ENCODE measurements around the gene STT3A. TPM values are rescaled to one million over a fixed set of nuclear protein-coding genes. Genes with fewer than 3 reads are reported as not detected.

The STT3A gene
- total RNA-seq, 4 donors from 2014 or later, result 31.5 to 34.6 (median 32.9) TPM

DNA sequence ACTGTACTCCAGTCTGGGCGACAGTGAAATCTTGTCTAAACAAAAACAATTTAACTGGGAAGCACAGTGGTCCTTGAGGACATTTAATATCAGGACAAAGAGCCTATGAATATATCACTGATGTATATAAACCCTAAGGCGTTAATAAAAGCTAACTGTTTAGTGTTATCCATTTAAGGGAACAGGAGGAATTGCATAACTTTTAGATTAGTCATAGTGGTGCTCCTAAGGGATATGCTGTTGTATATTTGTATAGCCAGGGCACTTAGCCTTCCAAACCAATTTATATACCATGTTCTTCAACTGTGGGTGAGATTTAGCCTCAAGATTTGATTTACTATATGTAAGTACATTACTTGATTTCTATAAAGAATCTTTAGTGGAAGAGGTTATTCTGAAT lies 29.3 kb downstream of the STT3A start:
- Histone ChIP-seq H3K36me3 (peaks cover 4 to 55% of the 10 kb centered on the region in 2 donors), H3K4me3 (no peak overlapping the region), H3K9me3 (no peaks in the 10 kb centered on the region), H3K4me1 (peaks cover 13 to 16% of the 10 kb centered on the region in 2 donors), H3K27ac (no peak overlapping the region), H3K27me3 (no peaks in the 10 kb centered on the region)
- DNase-seq, result no peak
- no peak for TF ChIP-seq POLR2A (IDR thresholded peaks at IDR 0.05)
- TF ChIP-seq, protein P1, sequence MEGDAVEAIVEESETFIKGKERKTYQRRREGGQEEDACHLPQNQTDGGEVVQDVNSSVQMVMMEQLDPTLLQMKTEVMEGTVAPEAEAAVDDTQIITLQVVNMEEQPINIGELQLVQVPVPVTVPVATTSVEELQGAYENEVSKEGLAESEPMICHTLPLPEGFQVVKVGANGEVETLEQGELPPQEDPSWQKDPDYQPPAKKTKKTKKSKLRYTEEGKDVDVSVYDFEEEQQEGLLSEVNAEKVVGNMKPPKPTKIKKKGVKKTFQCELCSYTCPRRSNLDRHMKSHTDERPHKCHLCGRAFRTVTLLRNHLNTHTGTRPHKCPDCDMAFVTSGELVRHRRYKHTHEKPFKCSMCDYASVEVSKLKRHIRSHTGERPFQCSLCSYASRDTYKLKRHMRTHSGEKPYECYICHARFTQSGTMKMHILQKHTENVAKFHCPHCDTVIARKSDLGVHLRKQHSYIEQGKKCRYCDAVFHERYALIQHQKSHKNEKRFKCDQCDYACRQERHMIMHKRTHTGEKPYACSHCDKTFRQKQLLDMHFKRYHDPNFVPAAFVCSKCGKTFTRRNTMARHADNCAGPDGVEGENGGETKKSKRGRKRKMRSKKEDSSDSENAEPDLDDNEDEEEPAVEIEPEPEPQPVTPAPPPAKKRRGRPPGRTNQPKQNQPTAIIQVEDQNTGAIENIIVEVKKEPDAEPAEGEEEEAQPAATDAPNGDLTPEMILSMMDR (IDR thresholded peaks at IDR 0.05 in 4 of 5, conservative IDR thresholded peaks at IDR 0.05 in 1 of 5), result no peak
- in situ Hi-C loops (cut with MboI; ENCODE audit: low sequenced_read_pairs in 4 of 4), result loop anchor here in 2 of 4 donors (25.0 kb wide), 2 partner anchors 265 to 615 kb away; partner anchors contain the start of gene HYLS1 (in 2 of the 2)
- ATAC-seq, result no peak
- intact Hi-C loops (cut with DNase I; ENCODE audit: low total_unique reads), result no loop called here

DNA sequence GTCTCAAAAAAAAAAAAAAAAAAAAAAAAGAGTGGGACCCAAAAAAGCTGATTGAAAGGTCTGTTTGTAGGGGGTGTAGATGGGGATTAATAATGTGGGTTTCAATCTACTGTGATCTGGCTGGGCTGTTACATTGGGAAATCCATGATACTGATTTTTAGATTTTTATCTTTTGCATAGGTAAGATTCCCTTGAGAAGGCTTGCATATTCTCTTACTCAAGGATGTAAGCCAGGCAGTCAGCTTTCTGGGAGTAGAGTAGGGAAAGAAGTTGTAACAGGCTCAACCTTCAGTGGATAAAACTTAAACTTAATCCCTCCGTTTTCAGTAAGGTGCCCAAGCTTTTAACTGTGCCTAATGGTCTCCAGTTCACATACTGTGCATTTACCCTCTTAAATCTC lies 30.4 kb downstream of the STT3A start:
- Histone ChIP-seq H3K27me3 (no peaks in the 10 kb centered on the region), H3K27ac (no peak overlapping the region), H3K9me3 (no peaks in the 10 kb centered on the region), H3K36me3 (peaks cover 4 to 44% of the 10 kb centered on the region in 2 donors), H3K4me3 (no peak overlapping the region), H3K4me1 (peaks cover 13 to 16% of the 10 kb centered on the region in 2 donors)
- DNase-seq (no peak), ATAC-seq (no peak)
- in situ Hi-C loops (cut with MboI; ENCODE audit: low sequenced_read_pairs in 4 of 4), result loop anchor here in 2 of 4 donors (25.0 kb wide), 2 partner anchors 264 to 614 kb away; partner anchors contain the start of gene HYLS1 (in 2 of the 2)
- intact Hi-C loops (cut with DNase I; ENCODE audit: low total_unique reads), result no loop called here
- no peak for TF ChIP-seq POLR2A (IDR thresholded peaks at IDR 0.05)
- TF ChIP-seq, protein P1 (IDR thresholded peaks at IDR 0.05 in 4 of 5, conservative IDR thresholded peaks at IDR 0.05 in 1 of 5), result no peak

DNA sequence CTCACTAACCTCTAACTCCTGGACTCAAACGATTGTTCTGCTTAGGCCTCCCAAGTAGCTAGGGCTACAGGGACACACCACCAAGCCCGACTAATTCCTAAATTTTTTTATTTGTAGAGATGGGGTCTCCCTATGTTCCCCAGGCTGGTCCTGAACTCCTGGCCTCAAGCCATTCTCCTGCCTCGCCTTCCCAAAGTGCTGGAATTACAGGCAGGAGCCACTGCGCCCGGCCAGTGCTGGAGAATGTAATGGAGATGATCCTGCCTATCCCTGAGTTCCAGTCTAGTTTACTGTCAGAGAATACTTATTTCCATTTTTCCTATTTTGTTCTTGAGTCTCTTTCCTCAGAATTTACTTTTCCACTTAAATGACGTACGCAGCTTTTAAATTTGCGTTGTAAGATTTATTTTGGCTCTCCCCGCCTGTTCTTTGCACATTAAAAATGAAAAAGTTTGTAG lies 32.1 kb downstream of the STT3A start, which contains the start of gene CHEK1:
Gene CHEK1, plus strand, starts transcription at position 408 of the 458 bp plus-strand sequence. CDS start 1,606 bp downstream, outside the sequence.
- Histone ChIP-seq H3K27me3 (no peaks in the 10 kb centered on the region), H3K4me1 (peaks cover 13 to 16% of the 10 kb centered on the region in 2 donors), H3K36me3 (peaks cover 4 to 27% of the 10 kb centered on the region in 2 donors), H3K9me3 (no peaks in the 10 kb centered on the region), H3K27ac (peak within 1 kb of the TSS; percentile 89 to 97 (median 94)), H3K4me3 (peak within 1 kb of the TSS; percentile 74 to 85 (median 83))
- intact Hi-C loops (cut with DNase I; ENCODE audit: low total_unique reads), result loop anchor here (1.0 to 2.0 kb wide), 3 partner anchors 31 to 128 kb away; partner anchors contain the start of genes EI24 and FEZ1
- no peak for DNase-seq
- no peak for ATAC-seq
- in situ Hi-C loops (cut with MboI; ENCODE audit: low sequenced_read_pairs in 4 of 4), result loop anchor here in 2 of 4 donors (25.0 kb wide), 2 partner anchors 263 to 613 kb away; partner anchors contain the start of gene HYLS1 (in 2 of the 2)
- TF ChIP-seq, protein P1 (IDR thresholded peaks at IDR 0.05 in 4 of 5, conservative IDR thresholded peaks at IDR 0.05 in 1 of 5), result no peak
- TF ChIP-seq POLR2A (IDR thresholded peaks at IDR 0.05), result no peak

DNA sequence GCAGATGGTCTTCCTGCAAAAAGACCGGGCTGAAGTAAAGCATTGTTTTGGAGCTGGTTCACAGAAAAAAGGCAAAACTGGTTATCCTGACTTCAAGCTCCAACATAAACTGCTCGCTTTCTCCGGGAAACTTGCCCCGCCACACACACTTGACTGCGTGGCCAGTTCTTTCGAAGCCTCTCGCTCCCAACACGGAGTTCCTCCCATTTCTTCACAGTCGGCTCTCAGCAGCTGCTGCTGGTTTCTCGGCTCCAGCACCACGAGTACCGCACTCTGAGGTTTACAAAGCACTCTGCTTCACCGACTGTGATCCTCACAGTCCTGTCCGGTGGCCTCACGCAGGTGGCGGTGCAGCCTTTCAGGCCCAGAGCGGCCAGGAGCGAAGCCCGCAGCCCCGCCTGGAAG lies 32.6 kb downstream of the STT3A start:
- no peaks in the 10 kb centered on the region for H3K9me3 ChIP-seq
- in situ Hi-C loops (cut with MboI; ENCODE audit: low sequenced_read_pairs in 4 of 4), result no loop called here
- H3K36me3 ChIP-seq, result peaks cover under 1 to 23% of the 10 kb centered on the region in 2 donors
- ATAC-seq (peak; percentile 58 to 74), DNase-seq (no peak)
- no peaks in the 10 kb centered on the region for H3K27me3 ChIP-seq
- peak overlapping the region; percentile 74 to 85 (median 83) for H3K4me3 ChIP-seq
- peak overlapping the region; percentile 89 to 97 (median 94) for H3K27ac ChIP-seq
- peaks cover 13 to 16% of the 10 kb centered on the region in 2 donors for H3K4me1 ChIP-seq
- TF ChIP-seq, protein P1 (IDR thresholded peaks at IDR 0.05 in 4 of 5, conservative IDR thresholded peaks at IDR 0.05 in 1 of 5), result no peak
- no peak for TF ChIP-seq POLR2A (IDR thresholded peaks at IDR 0.05)
- intact Hi-C loops (cut with DNase I; ENCODE audit: low total_unique reads), result loop anchor here (1.0 to 2.0 kb wide), 3 partner anchors 32 to 128 kb away; partner anchors contain the start of genes EI24 and FEZ1

All from gastrocnemius medialis (tissue), 4 donors.